Neuronal stem cell (in vitro differentiated cells): ENCODE data around the gene XKR8. TPM values are rescaled to one million over a fixed set of nuclear protein-coding genes. Genes with fewer than 3 reads are reported as not detected.

Experiments
- DNase-seq: peaks from one replicate; pipeline ENCODE4 v3.0.0-alpha.2; 2013; ENCODE audit warnings: low spot score
- H2AFZ ChIP-seq: one replicate; pipeline ENCODE4 v1.6.1; 2013; ENCODE audit warnings: mild to moderate bottlenecking, low read length, inconsistent platforms
- H2AK5ac ChIP-seq: 2 replicates; pipeline ENCODE4 v1.6.1; 2013; ENCODE audit warnings: low read depth, mild to moderate bottlenecking, inconsistent platforms, low read length, moderate library complexity, mixed read lengths
- H2BK120ac ChIP-seq: 2 replicates; pipeline ENCODE4 v1.6.1; 2013; ENCODE audit warnings: low read depth, mild to moderate bottlenecking, inconsistent platforms, low read length, moderate library complexity, mixed read lengths
- H2BK12ac ChIP-seq: one replicate; pipeline ENCODE4 v1.6.1; 2013; ENCODE audit warnings: low read length, inconsistent platforms
- H2BK15ac ChIP-seq: 2 replicates; pipeline ENCODE4 v1.6.1; 2013; ENCODE audit warnings: mild to moderate bottlenecking, low read length, inconsistent platforms, mixed read lengths
- H2BK5ac ChIP-seq: one replicate; pipeline ENCODE4 v1.6.1; 2013; ENCODE audit warnings: inconsistent platforms, mild to moderate bottlenecking, low read length, moderate library complexity
- H3K14ac ChIP-seq: one replicate; pipeline ENCODE4 v1.6.1; 2013; ENCODE audit warnings: low read length, inconsistent platforms
- H3K18ac ChIP-seq: 2 replicates; pipeline ENCODE4 v1.6.1; 2013; ENCODE audit warnings: low read length, inconsistent platforms
- H3K23ac ChIP-seq: 2 replicates; pipeline ENCODE4 v1.6.1; 2013; ENCODE audit warnings: low read depth, mild to moderate bottlenecking, mixed read lengths, low read length, inconsistent platforms; ENCODE audit not compliant: poor library complexity
- H3K27ac ChIP-seq: replicated peaks from 3 replicates; pipeline ENCODE4 v1.5.1; 2013; ENCODE audit warnings: low read length, inconsistent platforms
- H3K27me3 ChIP-seq, 3 experiments: 2 replicates each; pipeline ENCODE4 v1.6.1; 2013; ENCODE audit warnings: low read length in 3 of 3, mild to moderate bottlenecking in 2 of 3, inconsistent platforms in 1 of 3, low read depth in 1 of 3, mixed read lengths in 1 of 3, moderate library complexity in 1 of 3; ENCODE audit not compliant: control insufficient read depth in 3 of 3, insufficient read depth in 3 of 3
- H3K36me3 ChIP-seq, 2 donors: replicated peaks in 1 of 2; 2 replicates each; pipeline ENCODE4 v1.6.1; 2013; ENCODE audit warnings: low read length in 2 of 2; ENCODE audit not compliant: control insufficient read depth in 2 of 2, insufficient read depth in 2 of 2
- H3K4ac ChIP-seq: 2 replicates; pipeline ENCODE4 v1.6.1; 2013; ENCODE audit warnings: inconsistent platforms, mild to moderate bottlenecking, low read length, moderate library complexity
- H3K4me1 ChIP-seq, 2 donors: 1 replicate in 1 of 2; 2 replicates in 1 of 2; pipeline ENCODE4 v1.6.1; 2013; ENCODE audit warnings: low read length in 2 of 2, low read depth in 1 of 2; ENCODE audit not compliant: control insufficient read depth in 2 of 2, insufficient read depth in 1 of 2
- H3K4me2 ChIP-seq: one replicate; pipeline ENCODE4 v1.6.1; 2013; ENCODE audit warnings: mild to moderate bottlenecking, low read length, inconsistent platforms; ENCODE audit not compliant: insufficient read depth, poor library complexity, severe bottlenecking
- H3K4me3 ChIP-seq, 2 donors: 2 replicates each; pipeline ENCODE4 v1.5.1; 2013; ENCODE audit warnings: low read length in 2 of 2, mild to moderate bottlenecking in 2 of 2, inconsistent platforms in 1 of 2, moderate library complexity in 1 of 2
- H3K79me1 ChIP-seq: one replicate; pipeline ENCODE4 v1.6.1; 2013; ENCODE audit warnings: low read depth, mild to moderate bottlenecking, inconsistent platforms, low read length, moderate library complexity
- H3K9ac ChIP-seq: one replicate; pipeline ENCODE4 v1.6.1; 2013; ENCODE audit warnings: mild to moderate bottlenecking, low read depth, low read length, inconsistent platforms; ENCODE audit not compliant: poor library complexity
- H3K9me3 ChIP-seq, 2 donors: replicated peaks in 1 of 2; 2 replicates each; pipeline versions ENCODE3 to v1.6.1; 2013; ENCODE audit warnings: low read length in 2 of 2, mild to moderate bottlenecking in 2 of 2, inconsistent platforms in 1 of 2, low read depth in 1 of 2, mixed read lengths in 1 of 2, moderate library complexity in 1 of 2; ENCODE audit not compliant: control insufficient read depth in 2 of 2, insufficient read depth in 1 of 2
- H4K8ac ChIP-seq: one replicate; pipeline ENCODE4 v1.6.1; 2013; ENCODE audit warnings: low read depth, mild to moderate bottlenecking, inconsistent platforms, low read length, moderate library complexity
- H4K91ac ChIP-seq: one replicate; pipeline ENCODE4 v1.6.1; 2013; ENCODE audit warnings: low read length, low read depth, mild to moderate bottlenecking, inconsistent platforms; ENCODE audit not compliant: poor library complexity
- WGBS, 2 donors: extraction: QIAGEN DNeasy Blood & Tissue Kit; methylation state at CpG; one replicate each; pipeline ENCODE4 v1.1.7; 2013; ENCODE audit warnings: missing lambda C conversion rate in 2 of 2, mixed read lengths in 1 of 2; ENCODE audit not compliant: insufficient read length in 2 of 2, insufficient replicate concordance in 1 of 2; ENCODE audit errors: extremely low coverage in 2 of 2; 5-methylcytosine and 5-hydroxymethylcytosine counted together
- polyA plus RNA-seq, 2 experiments: library from polyadenylated mRNA; stranded (reverse); fragments of 200-250 nt; gene quantifications; one replicate each; pipeline ENCODE4 v1.2.3, GENCODE V29; 2013

The XKR8 gene
- 8.7 TPM for polyA plus RNA-seq (2013, experiment 1 of 2)
- 8.8 TPM for polyA plus RNA-seq (2013, experiment 2 of 2)

- peak within 1 kb of the TSS; percentile 90 for H4K8ac ChIP-seq
- peak within 1 kb of the TSS; percentile 66 for H2AFZ ChIP-seq
- peak within 1 kb of the TSS; percentile 77 for H3K4ac ChIP-seq
- peaks cover 0 to 8% of the 10 kb centered on the region in 2 donors for H3K4me1 ChIP-seq
- peak within 1 kb of the TSS; percentile 95 for H3K18ac ChIP-seq
- H4K91ac ChIP-seq = peak within 1 kb of the TSS; percentile 67
- peak within 1 kb of the TSS; percentile 22 to 87 for H3K4me3 ChIP-seq
- no peak within 1 kb of the TSS for H2BK12ac ChIP-seq
- peak within 1 kb of the TSS; percentile 14 for H2BK120ac ChIP-seq
- peak within 1 kb of the TSS; percentile 40 for H2AK5ac ChIP-seq
- H3K27ac ChIP-seq = peak within 1 kb of the TSS; percentile 90
- H2BK15ac ChIP-seq = no peak within 1 kb of the TSS
- no CpG with 5 or more reads among the region's 68 CpGs for WGBS, 2 donors
- H3K4me2 ChIP-seq = peak within 1 kb of the TSS; percentile 85
- peak within 1 kb of the TSS; percentile 97 for H3K23ac ChIP-seq
- no peaks in the 10 kb centered on the region for H3K9me3 ChIP-seq
- H3K27me3 ChIP-seq = peaks cover 0 to 4% (median 0%) of the 10 kb centered on the region in 3 experiments
- no peak within 1 kb of the TSS for H3K14ac ChIP-seq
- H3K79me1 ChIP-seq = no peaks in the 10 kb centered on the region
- H2BK5ac ChIP-seq = peak within 1 kb of the TSS; percentile 47
- DNase-seq = peak; percentile 83
- no peaks in the 10 kb centered on the region for H3K36me3 ChIP-seq
- peak within 1 kb of the TSS; percentile 94 for H3K9ac ChIP-seq
Observed at GRCh38 chr1:27959792-27960603, at the start of gene XKR8. Gene XKR8 (plus strand): TSS chr1:27959973. CDS start chr1:27960070, 97 bp downstream.

GRCh38 chr1:27912429-27912828 is 47.3 kb upstream of the XKR8 start:
- no peak overlapping the region for H2BK120ac ChIP-seq
- H3K79me1 ChIP-seq = peaks cover 3% of the 10 kb centered on the region
- peaks cover 0 to 2% (median 0%) of the 10 kb centered on the region in 3 experiments for H3K27me3 ChIP-seq
- no peak overlapping the region for H2AK5ac ChIP-seq
- no peak overlapping the region for H3K4me2 ChIP-seq
- peak overlapping the region; percentile 6 for H3K9ac ChIP-seq
- no peak for DNase-seq
- H4K91ac ChIP-seq = no peak overlapping the region
- no peak overlapping the region for H4K8ac ChIP-seq
- WGBS, 2 donors = no CpG with 5 or more reads among the region's 1 CpG
- H2BK5ac ChIP-seq = no peak overlapping the region
- H2BK12ac ChIP-seq = no peak overlapping the region
- no peak overlapping the region for H3K27ac ChIP-seq
- no peaks in the 10 kb centered on the region for H3K4me1 ChIP-seq
- H3K9me3 ChIP-seq = peaks cover 5 to 9% of the 10 kb centered on the region in 2 donors
- H3K36me3 ChIP-seq = peaks cover 10 to 55% of the 10 kb centered on the region in 2 donors
- no peak overlapping the region for H3K18ac ChIP-seq
- no peak overlapping the region for H3K23ac ChIP-seq
- H3K14ac ChIP-seq = no peak overlapping the region
- no peak overlapping the region for H2AFZ ChIP-seq
- H3K4ac ChIP-seq = no peak overlapping the region
- H2BK15ac ChIP-seq = no peak overlapping the region
- H3K4me3 ChIP-seq = no peak overlapping the region

- no peak overlapping the region for H2BK120ac ChIP-seq
- H3K4me3 ChIP-seq = peak overlapping the region in 1 of 2 donors; percentile 92
- no peak overlapping the region for H2BK5ac ChIP-seq
- no peak overlapping the region for H4K91ac ChIP-seq
- no peak overlapping the region for H3K23ac ChIP-seq
- H2AK5ac ChIP-seq = no peak overlapping the region
- H3K4me1 ChIP-seq = no peaks in the 10 kb centered on the region
- no peak overlapping the region for H3K14ac ChIP-seq
- H3K79me1 ChIP-seq = no peaks in the 10 kb centered on the region
- peak overlapping the region; percentile 91 for H2AFZ ChIP-seq
- no peak overlapping the region for H3K9ac ChIP-seq
- H3K36me3 ChIP-seq = peaks cover 3 to 28% of the 10 kb centered on the region in 2 donors
- no peak overlapping the region for H3K27ac ChIP-seq
- no peak for DNase-seq
- no CpG with 5 or more reads among the region's 7 CpGs for WGBS, 2 donors
- H3K4me2 ChIP-seq = peak overlapping the region; percentile 34
- no peak overlapping the region for H3K4ac ChIP-seq
- peak overlapping the region; percentile 94 for H3K18ac ChIP-seq
- no peak overlapping the region for H2BK12ac ChIP-seq
- no peak overlapping the region for H2BK15ac ChIP-seq
- peaks cover 5 to 9% of the 10 kb centered on the region in 2 donors for H3K9me3 ChIP-seq
- peaks cover 0 to 2% (median 0%) of the 10 kb centered on the region in 3 experiments for H3K27me3 ChIP-seq
- H4K8ac ChIP-seq = peak overlapping the region; percentile 26
Observed at GRCh38 chr1:27915082-27915575, 44.6 kb upstream of the XKR8 start.

- peaks cover 0 to 7% (median under 1%) of the 10 kb centered on the region in 3 experiments for H3K27me3 ChIP-seq
- no peak overlapping the region for H2BK120ac ChIP-seq
- H3K4me3 ChIP-seq = no peak overlapping the region
- no peak overlapping the region for H3K27ac ChIP-seq
- no peak for DNase-seq
- H2AK5ac ChIP-seq = no peak overlapping the region
- H3K4me2 ChIP-seq = no peak overlapping the region
- WGBS, 2 donors = no CpG with 5 or more reads among the region's 3 CpGs
- no peaks in the 10 kb centered on the region for H3K9me3 ChIP-seq
- H3K36me3 ChIP-seq = no peaks in the 10 kb centered on the region
- H3K79me1 ChIP-seq = no peaks in the 10 kb centered on the region
- H2AFZ ChIP-seq = no peak overlapping the region
- no peak overlapping the region for H4K8ac ChIP-seq
- H3K14ac ChIP-seq = no peak overlapping the region
- no peak overlapping the region for H4K91ac ChIP-seq
- H3K4ac ChIP-seq = no peak overlapping the region
- no peak overlapping the region for H3K23ac ChIP-seq
- H3K18ac ChIP-seq = no peak overlapping the region
- H2BK15ac ChIP-seq = no peak overlapping the region
- no peaks in the 10 kb centered on the region for H3K4me1 ChIP-seq
- H2BK5ac ChIP-seq = no peak overlapping the region
- H2BK12ac ChIP-seq = no peak overlapping the region
- H3K9ac ChIP-seq = no peak overlapping the region
Observed at GRCh38 chr1:27922272-27922671, 37.5 kb upstream of the XKR8 start.
